ENCODE results near the gene SCN4A. TPM values are rescaled to one million over a fixed set of nuclear protein-coding genes. Genes with fewer than 3 reads are reported as not detected.
"Not testable (repeated sequence)": the region's sequence is repeated elsewhere in the genome, so short reads cannot be mapped to it uniquely, and the experiment has no call there.

The SCN4A gene
- total RNA-seq, 1 experiment from 2014 or later = 0.03 TPM

DNA sequence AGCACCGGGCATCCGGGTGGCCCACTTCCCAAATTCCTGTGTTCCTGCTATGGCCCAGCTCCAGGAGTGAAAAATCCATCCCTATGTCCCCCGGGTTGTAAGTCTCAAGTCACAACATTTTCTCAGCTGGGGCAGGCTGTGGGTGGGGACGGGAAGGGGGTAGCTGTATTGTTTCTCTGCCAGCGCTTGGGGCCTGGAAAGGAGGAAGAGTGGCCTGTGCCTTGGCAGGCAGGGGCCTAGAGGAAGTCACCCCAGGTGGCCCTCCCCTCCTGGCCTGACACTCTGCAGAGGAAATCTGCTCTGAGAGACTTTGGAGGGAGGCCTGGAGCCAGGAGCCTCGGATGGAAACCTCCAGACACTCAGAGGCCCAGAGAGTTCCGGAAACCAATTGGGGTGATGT is 10.6 kb upstream of the SCN4A start:
- Histone ChIP-seq H3K4me1 (ENCODE audit: control insufficient read depth, insufficient read depth, low read length) (no peaks in the 10 kb centered on the region), H3K36me3 (ENCODE audit: control insufficient read depth, insufficient read depth, low read length) (no peaks in the 10 kb centered on the region), H3K4me3 (ENCODE audit: low read depth in 2 of 2, low read length in 2 of 2) (no peak overlapping the region), H3K27ac (ENCODE audit: low read length) (no peak overlapping the region), H3K9me3 (ENCODE audit: control insufficient read depth, insufficient read depth, low read depth, low read length) (no peaks in the 10 kb centered on the region), H3K27me3 (ENCODE audit: control insufficient read depth, insufficient read depth, low read length) (no peaks in the 10 kb centered on the region)
- POLR2A ChIA-PET = no interaction called here
- TF ChIP-seq CTCF (IDR thresholded peaks at IDR 0.05) (no peak), REST (IDR thresholded peaks at IDR 0.05; ENCODE audit: insufficient read depth in 1 of 2, low read depth in 2 of 2, low read length in 1 of 2) (no peak), SIN3A (IDR thresholded peaks at IDR 0.05; ENCODE audit: borderline replicate concordance, insufficient read depth, low read depth, low read length) (no peak), POLR2AphosphoS5 (IDR thresholded peaks at IDR 0.05; ENCODE audit: low read depth, low read length) (no peak), TCF7L2 (IDR thresholded peaks at IDR 0.05; ENCODE audit: low read depth, low read length) (no peak)
- BruUV-seq (replicated peaks) = no TSS peak
- in situ Hi-C loops (cut with HindIII; ENCODE audit: low pct_unique_long_range_greater_than_20kb, low sequenced_read_pairs) = no loop called here
- no peak for DNase-seq (ENCODE audit: low read depth, low spot score)
- CTCF ChIA-PET = no interaction called here
- intact Hi-C loops (cut with micrococcal nuclease; ENCODE audit: unreplicated experiment) = no loop called here
- no peak for ATAC-seq

DNA sequence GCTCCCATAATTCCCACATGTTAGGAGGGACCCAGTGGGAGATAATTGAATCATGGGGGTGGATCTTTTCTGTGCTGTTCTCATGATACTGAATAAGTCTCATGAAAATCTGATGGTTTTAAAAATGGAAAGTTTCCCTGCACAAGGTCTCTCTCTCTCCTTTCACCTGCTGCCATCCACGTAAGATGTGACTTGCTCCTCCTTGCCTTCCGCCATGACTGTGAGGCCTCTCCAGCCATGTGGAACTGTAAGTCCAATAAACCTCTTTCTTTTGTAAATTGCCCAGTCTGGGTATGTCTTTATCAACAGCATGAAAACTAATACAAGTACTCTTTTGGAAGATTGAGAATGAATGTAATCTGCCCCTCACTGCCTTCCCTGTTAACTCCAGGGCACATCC is 9.9 kb upstream of the SCN4A start:
- H3K4me3 ChIP-seq (ENCODE audit: low read depth in 2 of 2, low read length in 2 of 2); in situ Hi-C loops (cut with HindIII; ENCODE audit: low pct_unique_long_range_greater_than_20kb, low sequenced_read_pairs); BruUV-seq (replicated peaks); H3K36me3 ChIP-seq (ENCODE audit: control insufficient read depth, insufficient read depth, low read length); H3K9me3 ChIP-seq (ENCODE audit: control insufficient read depth, insufficient read depth, low read depth, low read length); H3K4me1 ChIP-seq (ENCODE audit: control insufficient read depth, insufficient read depth, low read length); intact Hi-C loops (cut with micrococcal nuclease; ENCODE audit: unreplicated experiment); ATAC-seq; CTCF ChIA-PET; H3K27me3 ChIP-seq (ENCODE audit: control insufficient read depth, insufficient read depth, low read length); POLR2A ChIA-PET; H3K27ac ChIP-seq (ENCODE audit: low read length); DNase-seq (ENCODE audit: low read depth, low spot score): not testable (repeated sequence)

GRCh38 chr17:63978272-63979200 is 5.8 kb upstream of the SCN4A start:
- H3K27me3 ChIP-seq (ENCODE audit: control insufficient read depth, insufficient read depth, low read length) = no peaks in the 10 kb centered on the region
- ChIA-PET CTCF (no interaction called here), POLR2A (no interaction called here)
- TF ChIP-seq REST (IDR thresholded peaks at IDR 0.05; ENCODE audit: insufficient read depth in 1 of 2, low read depth in 2 of 2, low read length in 1 of 2) = no peak
- no peak for TF ChIP-seq TCF7L2 (IDR thresholded peaks at IDR 0.05; ENCODE audit: low read depth, low read length)
- TF ChIP-seq SIN3A (IDR thresholded peaks at IDR 0.05; ENCODE audit: borderline replicate concordance, insufficient read depth, low read depth, low read length) = no peak
- no peak for TF ChIP-seq CTCF (IDR thresholded peaks at IDR 0.05)
- TF ChIP-seq POLR2AphosphoS5 (IDR thresholded peaks at IDR 0.05; ENCODE audit: low read depth, low read length) = no peak
- no peak overlapping the region for H3K4me3 ChIP-seq (ENCODE audit: low read depth in 2 of 2, low read length in 2 of 2)
- in situ Hi-C loops (cut with HindIII; ENCODE audit: low pct_unique_long_range_greater_than_20kb, low sequenced_read_pairs) = no loop called here
- H3K27ac ChIP-seq (ENCODE audit: low read length) = no peak overlapping the region
- no peaks in the 10 kb centered on the region for H3K36me3 ChIP-seq (ENCODE audit: control insufficient read depth, insufficient read depth, low read length)
- intact Hi-C loops (cut with micrococcal nuclease; ENCODE audit: unreplicated experiment) = no loop called here
- no peaks in the 10 kb centered on the region for H3K9me3 ChIP-seq (ENCODE audit: control insufficient read depth, insufficient read depth, low read depth, low read length)
- ATAC-seq (no peak), DNase-seq (ENCODE audit: low read depth, low spot score) (no peak)
- H3K4me1 ChIP-seq (ENCODE audit: control insufficient read depth, insufficient read depth, low read length) = peaks cover 4% of the 10 kb centered on the region; the same call in 1 of the 2 replicates
- BruUV-seq (replicated peaks) = no TSS peak
